Endothelial cell of umbilical vein (primary cell): ENCODE measurements around the gene SLC6A7.

ENCODE experiments used
- CTCF ChIP-seq, 2 donors: IDR thresholded peaks; 1 replicate in 1 of 2; 2 replicates in 1 of 2; pipeline ENCODE4 v1.5.1; 2011; ENCODE audit warnings: low read length in 2 of 2, mild to moderate bottlenecking in 2 of 2, moderate library complexity in 2 of 2, control low read depth in 1 of 2, inconsistent platforms in 1 of 2, low read depth in 1 of 2; ENCODE audit not compliant: insufficient read depth in 1 of 2; ENCODE audit errors: extremely low read depth in 1 of 2
- EZH2 ChIP-seq: IDR thresholded peaks from 2 replicates; pipeline ENCODE4 v1.6.1; 2012; ENCODE audit warnings: borderline replicate concordance, low read depth, mild to moderate bottlenecking, moderate library complexity, low read length, inconsistent platforms; ENCODE audit not compliant: severe bottlenecking
- FOS ChIP-seq: IDR thresholded peaks from 2 replicates; pipeline ENCODE4 v1.6.1; 2011; ENCODE audit warnings: mild to moderate bottlenecking, low read length, moderate library complexity, borderline replicate concordance; ENCODE audit not compliant: insufficient read depth
- GATA2 ChIP-seq: IDR thresholded peaks from 2 replicates; pipeline ENCODE4 v1.7.0; 2011; ENCODE audit warnings: low read depth, mild to moderate bottlenecking, moderate library complexity, mixed read lengths, low read length; ENCODE audit not compliant: insufficient read length, insufficient read depth
- JUN ChIP-seq: IDR thresholded peaks from 2 replicates; pipeline ENCODE4 v1.6.1; 2011; ENCODE audit warnings: borderline replicate concordance, low read depth; ENCODE audit not compliant: insufficient read length, insufficient read depth
- MAX ChIP-seq: IDR thresholded peaks from 2 replicates; pipeline ENCODE4 v1.6.1; 2011; ENCODE audit not compliant: insufficient read depth, insufficient read length
- MYC ChIP-seq: IDR thresholded peaks from one replicate; pipeline ENCODE4 v1.6.1; 2011; ENCODE audit warnings: mild to moderate bottlenecking, low read depth, low read length
- POLR2A ChIP-seq: IDR thresholded peaks from 2 replicates; pipeline ENCODE4 v1.6.1; 2012; ENCODE audit warnings: low read depth, mild to moderate bottlenecking, control low read depth, low read length
- POLR2AphosphoS5 ChIP-seq: IDR thresholded peaks from 2 replicates; pipeline ENCODE4 v1.6.1; 2012; ENCODE audit warnings: low read depth, mild to moderate bottlenecking, control low read depth, low read length, moderate library complexity; ENCODE audit not compliant: insufficient read depth

- TF ChIP-seq CTCF (IDR thresholded peaks at IDR 0.05; ENCODE audit: extremely low read depth in 1 of 2, insufficient read depth in 1 of 2, low read depth in 1 of 2, low read length in 2 of 2) = no peak
- TF ChIP-seq POLR2AphosphoS5 = no peak
- no peak for TF ChIP-seq MAX
- TF ChIP-seq POLR2A = no peak
- no peak for TF ChIP-seq JUN
- no peak for TF ChIP-seq EZH2
- TF ChIP-seq FOS = no peak
- no peak for TF ChIP-seq MYC
- no peak for TF ChIP-seq GATA2
These were observed 47.5 kb upstream of the SLC6A7 start for GRCh38 chr5:150142185-150142958.
